CD8-positive, alpha-beta memory T cell (primary cell): ENCODE data around the gene CCDC102A. TPM values are rescaled to one million over a fixed set of nuclear protein-coding genes. Genes with fewer than 3 reads are reported as not detected.

ENCODE experiments used
- CTCF ChIA-PET: fragments of 350-600 bp; sonication (Branson Sonifier 250); formaldehyde crosslinking; loops from one replicate; lab custom pipeline; 2021; ENCODE audit warnings: antibody characterized with exemption; lab: Charles Lee
- POLR2A ChIA-PET: fragments of 350-600 bp; sonication (Branson Sonifier 250); formaldehyde crosslinking; loops from one replicate; lab custom pipeline; 2021; ENCODE audit warnings: antibody characterized with exemption; lab: Charles Lee
- DNase-seq, 5 donors: peaks; one replicate each; pipeline versions ENCODE4 v3.0.0 to v3.0.0-alpha.2; 2020 to 2022; ENCODE audit warnings: mixed read lengths in 1 of 5
- H3K27ac ChIP-seq: one replicate; pipeline ENCODE4 v1.7.0; 2013; ENCODE audit warnings: low read depth, mild to moderate bottlenecking, low read length, moderate library complexity
- H3K27me3 ChIP-seq: 2 replicates; pipeline ENCODE4 v1.7.0; 2013; ENCODE audit warnings: low read length, mild to moderate bottlenecking; ENCODE audit not compliant: insufficient read depth, poor library complexity, severe bottlenecking
- H3K36me3 ChIP-seq: 2 replicates; pipeline ENCODE4 v1.7.0; 2013; ENCODE audit warnings: mild to moderate bottlenecking, low read length, moderate library complexity; ENCODE audit not compliant: insufficient read depth
- H3K4me1 ChIP-seq: 2 replicates; pipeline ENCODE4 v1.7.0; 2013; ENCODE audit warnings: mild to moderate bottlenecking, low read length, moderate library complexity; ENCODE audit not compliant: insufficient read depth
- H3K4me3 ChIP-seq: 2 replicates; pipeline ENCODE4 v1.7.0; 2013; ENCODE audit warnings: mild to moderate bottlenecking, low read length
- H3K9me3 ChIP-seq: 2 replicates; pipeline ENCODE4 v1.7.0; 2013; ENCODE audit warnings: mild to moderate bottlenecking, low read length
- H3K27ac Mint-ChIP-seq, 8 donors: one replicate each; pipeline ENCODE4 v1.8.0; 2020 to 2021; ENCODE audit warnings: mixed read lengths in 8 of 8, mild to moderate bottlenecking in 6 of 8, inconsistent platforms in 3 of 8, moderate library complexity in 3 of 8
- H3K27me3 Mint-ChIP-seq, 2 donors: one replicate each; pipeline ENCODE4 v1.8.0; 2020 to 2021; ENCODE audit warnings: mixed read lengths in 2 of 2, mild to moderate bottlenecking in 1 of 2, moderate library complexity in 1 of 2
- H3K36me3 Mint-ChIP-seq, 3 donors: one replicate each; pipeline ENCODE4 v1.8.0; 2020 to 2021; ENCODE audit warnings: mixed read lengths in 3 of 3, inconsistent platforms in 1 of 3, mild to moderate bottlenecking in 1 of 3
- H3K4me1 Mint-ChIP-seq, 3 donors: one replicate each; pipeline ENCODE4 v1.8.0; 2020 to 2021; ENCODE audit warnings: mixed read lengths in 3 of 3, inconsistent platforms in 1 of 3, mild to moderate bottlenecking in 1 of 3
- H3K4me3 Mint-ChIP-seq, 7 donors: one replicate each; pipeline ENCODE4 v1.8.0; 2020 to 2021; ENCODE audit warnings: mixed read lengths in 7 of 7, mild to moderate bottlenecking in 6 of 7, moderate library complexity in 4 of 7, inconsistent platforms in 2 of 7
- H3K9me3 Mint-ChIP-seq, 5 donors: one replicate each; pipeline ENCODE4 v1.8.0; 2020 to 2022; ENCODE audit warnings: mixed read lengths in 5 of 5, mild to moderate bottlenecking in 3 of 5, moderate library complexity in 2 of 5, inconsistent platforms in 1 of 5
- polyA plus RNA-seq: library from polyadenylated mRNA; unstranded; fragments of 300-500 nt; fragmentation: Illumina TruSeq; gene quantifications from one replicate; pipeline ENCODE4 v1.2.3, GENCODE V29; 2021
- total RNA-seq, 2 experiments: library from RNA; stranded (reverse); gene quantifications; one replicate each; pipeline ENCODE4 v1.2.3, GENCODE V29; 2021

Gene CCDC102A
- total and polyA plus RNA-seq, 3 experiments from 2014 or later = 22.6 to 28.1 (median 27.0) TPM

- POLR2A ChIA-PET = no interaction called here
- Histone ChIP-seq H3K9me3 (no peaks in the 10 kb centered on the region), H3K4me3 (no peak overlapping the region), H3K27me3 (no peaks in the 10 kb centered on the region), H3K4me1 (peaks cover 15% of the 10 kb centered on the region), H3K27ac (no peak overlapping the region), H3K36me3 (peaks cover 52% of the 10 kb centered on the region)
- Mint-ChIP-seq H3K27me3 (no peaks in the 10 kb centered on the region), H3K27ac (peak overlapping the region in 2 of 8 donors; percentile 23 to 42), H3K36me3 (peaks cover 0 to 88% (median 10%) of the 10 kb centered on the region in 3 donors), H3K4me1 (peaks cover 24 to 34% (median 31%) of the 10 kb centered on the region in 3 donors), H3K9me3 (no peaks in the 10 kb centered on the region), H3K4me3 (peak overlapping the region in 1 of 7 donors; percentile 20)
- DNase-seq = no peak
- CTCF ChIA-PET = no interaction called here
Observed at GRCh38 chr16:57468346-57468745, 68.0 kb downstream of the CCDC102A start.

GRCh38 chr16:57464523-57464922, 71.8 kb downstream of the CCDC102A start:
- Mint-ChIP-seq H3K27me3 (peaks cover 0 to 4% of the 10 kb centered on the region in 2 donors), H3K36me3 (peaks cover 3 to 82% (median 11%) of the 10 kb centered on the region in 3 donors), H3K4me3 (peak overlapping the region in 3 of 7 donors; percentile 61 to 100 (median 85)), H3K9me3 (no peaks in the 10 kb centered on the region), H3K27ac (peak overlapping the region in 7 of 8 donors; percentile 0 to 100 (median 74)), H3K4me1 (peaks cover 36 to 45% (median 41%) of the 10 kb centered on the region in 3 donors)
- H3K4me3 ChIP-seq = no peak overlapping the region
- H3K27me3 ChIP-seq = no peaks in the 10 kb centered on the region
- peaks cover 19% of the 10 kb centered on the region for H3K4me1 ChIP-seq
- no peaks in the 10 kb centered on the region for H3K9me3 ChIP-seq
- CTCF ChIA-PET = interaction anchor here (0.8 to 1.4 kb wide), 4 partner anchors 10 to 164 kb away, joined by 3 to 4 read pairs (median 3); no protein-coding TSS in a partner anchor
- no peak overlapping the region for H3K27ac ChIP-seq
- POLR2A ChIA-PET = interaction anchor here (0.9 to 1.0 kb wide), 2 partner anchors 8 to 17 kb away, joined by 3 to 4 read pairs; partner anchors contain the start of gene COQ9
- DNase-seq = no peak
- peaks cover 38% of the 10 kb centered on the region for H3K36me3 ChIP-seq

- peak overlapping the region; percentile 58 to 100 (median 99) for H3K27ac Mint-ChIP-seq
- Histone ChIP-seq H3K36me3 (peaks cover 28% of the 10 kb centered on the region), H3K27ac (peak overlapping the region; percentile 81), H3K27me3 (no peaks in the 10 kb centered on the region), H3K9me3 (no peaks in the 10 kb centered on the region), H3K4me3 (peak overlapping the region; percentile 92), H3K4me1 (peaks cover 19% of the 10 kb centered on the region)
- peaks cover 0 to 4% of the 10 kb centered on the region in 2 donors for H3K27me3 Mint-ChIP-seq
- CTCF ChIA-PET = interaction anchor here (0.8 to 2.4 kb wide), 18 partner anchors 8 to 159 kb away, joined by 3 to 34 read pairs (median 5); partner anchors contain the start of genes CCDC102A, CIAPIN1, COQ9 and DOK4
- POLR2A ChIA-PET = interaction anchor here (1.2 to 2.5 kb wide), 7 partner anchors 15 to 273 kb away, joined by 4 to 22 read pairs (median 5); partner anchors contain the start of genes CCDC102A, CIAPIN1, COQ9 and DOK4
- no peak for DNase-seq
- H3K4me1 Mint-ChIP-seq = peaks cover 36 to 42% (median 41%) of the 10 kb centered on the region in 3 donors
- H3K9me3 Mint-ChIP-seq = no peaks in the 10 kb centered on the region
- peaks cover 3 to 81% (median 10%) of the 10 kb centered on the region in 3 donors for H3K36me3 Mint-ChIP-seq
- peak overlapping the region; percentile 85 to 100 (median 99) for H3K4me3 Mint-ChIP-seq
Observed at GRCh38 chr16:57462978-57463362, 73.4 kb downstream of the CCDC102A start.

DNA sequence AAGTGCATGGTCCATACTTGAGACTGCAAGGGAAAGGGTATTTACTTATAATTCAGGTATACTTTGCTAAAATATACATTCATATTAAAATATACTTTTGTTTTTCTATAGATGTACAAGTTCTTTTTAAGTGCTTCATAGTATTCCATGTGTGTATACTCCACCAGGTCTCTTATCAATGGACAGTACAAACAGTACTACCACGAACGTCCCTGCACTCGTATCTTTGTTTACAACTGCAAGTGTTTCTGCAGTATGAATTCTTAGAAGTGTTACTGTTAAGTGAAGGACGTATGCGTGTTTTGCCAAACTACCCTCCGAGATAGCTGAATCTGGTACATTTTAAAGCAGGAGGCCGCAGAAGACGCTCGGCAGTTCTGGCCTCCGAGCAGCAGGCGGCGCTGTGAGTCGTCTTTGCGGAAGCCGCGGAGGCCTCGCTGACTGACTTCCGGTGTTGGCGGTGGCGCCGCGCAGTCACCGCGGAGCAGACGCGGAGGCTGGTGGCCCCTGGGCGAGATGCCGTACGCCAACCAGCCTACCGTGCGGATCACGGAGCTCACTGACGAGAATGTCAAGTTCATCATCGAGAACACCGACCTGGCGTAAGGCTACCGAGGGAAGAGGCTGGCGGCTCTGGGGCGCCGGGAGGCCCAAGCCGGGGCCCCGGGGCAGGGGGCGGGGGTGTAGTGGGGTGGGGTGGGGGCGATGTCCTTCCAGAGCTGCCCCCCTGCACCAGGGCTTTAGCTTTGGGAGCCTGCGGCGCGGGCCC, 74.0 kb downstream of the CCDC102A start, which contains the start of gene POLR2C:
POLR2C (plus strand) TSS at position 471 of the 769 bp plus-strand sequence; CDS start at position 517, 46 bp downstream.
- peaks cover 29% of the 10 kb centered on the region for H3K36me3 ChIP-seq

More for the DNA sequence above, 74.0 kb downstream of the CCDC102A start, which contains the start of gene POLR2C:
- Histone ChIP-seq H3K4me3 (peak within 1 kb of the TSS; percentile 92), H3K4me1 (peaks cover 19% of the 10 kb centered on the region), H3K27me3 (no peaks in the 10 kb centered on the region), H3K9me3 (no peaks in the 10 kb centered on the region), H3K27ac (peak within 1 kb of the TSS; percentile 81)
- H3K27me3 Mint-ChIP-seq = peaks cover 0 to 4% of the 10 kb centered on the region in 2 donors
- peaks cover 3 to 81% (median 11%) of the 10 kb centered on the region in 3 donors for H3K36me3 Mint-ChIP-seq
- H3K4me1 Mint-ChIP-seq = peaks cover 36 to 39% (median 38%) of the 10 kb centered on the region in 3 donors
- CTCF ChIA-PET = interaction anchor here (0.7 to 2.4 kb wide), 22 partner anchors 9 to 162 kb away, joined by 3 to 34 read pairs (median 4); partner anchors contain the start of genes CCDC102A, CIAPIN1, COQ9 and DOK4
- peak within 1 kb of the TSS; percentile 58 to 100 (median 99) for H3K27ac Mint-ChIP-seq
- H3K4me3 Mint-ChIP-seq = peak within 1 kb of the TSS; percentile 85 to 100 (median 99)
- no peaks in the 10 kb centered on the region for H3K9me3 Mint-ChIP-seq
- peak; percentile 87 to 94 (median 89) for DNase-seq
- POLR2A ChIA-PET = interaction anchor here (1.2 to 2.5 kb wide), 7 partner anchors 15 to 273 kb away, joined by 4 to 22 read pairs (median 5); partner anchors contain the start of genes CCDC102A, CIAPIN1, COQ9 and DOK4

Other genes starting within 250 kb of the CCDC102A start
- gene CCL22, start 177.8 kb downstream of the CCDC102A start, total RNA-seq = 10 to 100 TPM; 49.5 to 52.6 TPM
- not detected for gene CCL22, start 177.8 kb downstream of the CCDC102A start, polyA plus RNA-seq
- gene CX3CL1, start 164.1 kb downstream of the CCDC102A start, total RNA-seq = not detected
- not detected for gene CX3CL1, start 164.1 kb downstream of the CCDC102A start, polyA plus RNA-seq
- gene CCL17, start 131.8 kb downstream of the CCDC102A start, total RNA-seq = 10 to 100 TPM; 18.6 to 18.9 TPM
- gene CCL17, start 131.8 kb downstream of the CCDC102A start, polyA plus RNA-seq = not detected
- 10 to 100 TPM; 79.0 to 81.1 TPM for gene CIAPIN1, start 89.2 kb downstream of the CCDC102A start, total RNA-seq
- 52.0 TPM for gene CIAPIN1, start 89.2 kb downstream of the CCDC102A start, polyA plus RNA-seq
- gene COQ9, start 89.1 kb downstream of the CCDC102A start, total RNA-seq = 10 to 100 TPM; 50.5 to 51.9 TPM
- 28.4 TPM for gene COQ9, start 89.1 kb downstream of the CCDC102A start, polyA plus RNA-seq
- 10 to 100 TPM; 92.3 to 95.0 TPM for gene POLR2C, start 73.9 kb downstream of the CCDC102A start, total RNA-seq
- gene POLR2C, start 73.9 kb downstream of the CCDC102A start, polyA plus RNA-seq = 36.1 TPM
- gene DOK4, start 50.1 kb downstream of the CCDC102A start, total RNA-seq = 1 to 10 TPM; 6.8 to 7.0 TPM
- 3.3 TPM for gene DOK4, start 50.1 kb downstream of the CCDC102A start, polyA plus RNA-seq
- 10 to 100 TPM; 46.1 to 48.5 TPM for gene ADGRG5, start 6.1 kb upstream of the CCDC102A start, total RNA-seq
- gene ADGRG5, start 6.1 kb upstream of the CCDC102A start, polyA plus RNA-seq = 23.5 TPM
- 10 to 100 TPM; 25.8 to 29.8 TPM for gene ADGRG1, start 92.1 kb upstream of the CCDC102A start, total RNA-seq
- gene ADGRG1, start 92.1 kb upstream of the CCDC102A start, polyA plus RNA-seq = 51.9 TPM
- gene ADGRG3, start 131.7 kb upstream of the CCDC102A start, total RNA-seq = not detected
- not detected for gene ADGRG3, start 131.7 kb upstream of the CCDC102A start, polyA plus RNA-seq
- gene DRC7, start 158.2 kb upstream of the CCDC102A start, total RNA-seq = not detected
- not detected for gene DRC7, start 158.2 kb upstream of the CCDC102A start, polyA plus RNA-seq
- 10 to 100 TPM; 50.2 to 53.0 TPM for gene KATNB1, start 199.2 kb upstream of the CCDC102A start, total RNA-seq
- 29.7 TPM for gene KATNB1, start 199.2 kb upstream of the CCDC102A start, polyA plus RNA-seq